ENCODE measurements around the gene TRIM36.

DNA sequence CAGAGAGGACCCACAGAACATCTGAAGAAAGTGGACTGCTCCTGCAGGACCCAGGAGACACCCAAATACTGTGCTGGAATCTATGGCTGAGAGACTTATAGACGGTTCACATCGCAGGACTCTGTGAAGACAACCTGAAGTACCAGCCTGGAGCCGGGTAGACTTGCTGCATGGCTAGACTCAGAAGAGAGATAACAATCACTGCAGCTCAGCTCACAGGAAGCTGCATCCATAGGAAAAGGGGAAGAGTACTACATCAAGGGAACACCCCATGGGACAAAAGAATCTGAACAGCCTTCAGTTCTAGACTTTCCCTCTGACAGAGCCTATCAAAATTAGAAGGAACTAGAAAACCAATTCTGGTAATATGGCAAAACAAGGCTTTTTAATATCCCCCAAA lies 26.5 kb upstream of the TRIM36 start:
- TF ChIP-seq, protein P1, sequence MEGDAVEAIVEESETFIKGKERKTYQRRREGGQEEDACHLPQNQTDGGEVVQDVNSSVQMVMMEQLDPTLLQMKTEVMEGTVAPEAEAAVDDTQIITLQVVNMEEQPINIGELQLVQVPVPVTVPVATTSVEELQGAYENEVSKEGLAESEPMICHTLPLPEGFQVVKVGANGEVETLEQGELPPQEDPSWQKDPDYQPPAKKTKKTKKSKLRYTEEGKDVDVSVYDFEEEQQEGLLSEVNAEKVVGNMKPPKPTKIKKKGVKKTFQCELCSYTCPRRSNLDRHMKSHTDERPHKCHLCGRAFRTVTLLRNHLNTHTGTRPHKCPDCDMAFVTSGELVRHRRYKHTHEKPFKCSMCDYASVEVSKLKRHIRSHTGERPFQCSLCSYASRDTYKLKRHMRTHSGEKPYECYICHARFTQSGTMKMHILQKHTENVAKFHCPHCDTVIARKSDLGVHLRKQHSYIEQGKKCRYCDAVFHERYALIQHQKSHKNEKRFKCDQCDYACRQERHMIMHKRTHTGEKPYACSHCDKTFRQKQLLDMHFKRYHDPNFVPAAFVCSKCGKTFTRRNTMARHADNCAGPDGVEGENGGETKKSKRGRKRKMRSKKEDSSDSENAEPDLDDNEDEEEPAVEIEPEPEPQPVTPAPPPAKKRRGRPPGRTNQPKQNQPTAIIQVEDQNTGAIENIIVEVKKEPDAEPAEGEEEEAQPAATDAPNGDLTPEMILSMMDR (IDR thresholded peaks at IDR 0.05; ENCODE audit: insufficient read depth, low read depth, low read length) = no peak
- no peak for TF ChIP-seq EZH2 (IDR thresholded peaks at IDR 0.05; ENCODE audit: insufficient read depth, low read length)

Measured in astrocyte (in vitro differentiated cells and primary cell).